RKO (cell line): Measurements from ENCODE around the gene CKAP5.
"Not testable (repeated sequence)": the region's sequence is repeated elsewhere in the genome, so short reads cannot be mapped to it uniquely, and the experiment has no call there.

Source experiments
- DNase-seq: peaks from one replicate; pipeline ENCODE4 v3.0.0-alpha.2; 2016; ENCODE audit warnings: low spot score

Gene CKAP5

GRCh38 chr11:46855167-46855566 lies 9.1 kb upstream of the CKAP5 start:
- DNase-seq, result no peak

GRCh38 chr11:46850829-46851380 lies 4.8 kb upstream of the CKAP5 start:
- no peak for DNase-seq

- no peak for DNase-seq
Observed at GRCh38 chr11:46849631-46850030, 3.6 kb upstream of the CKAP5 start.

- DNase-seq, result no peak
Observed at GRCh38 chr11:46846510-46846830, 390 bp upstream of the CKAP5 start.

GRCh38 chr11:46845440-46845739 lies 690 bp downstream of the CKAP5 start:
- DNase-seq, result peak; percentile 16

- DNase-seq, result no peak
Observed at GRCh38 chr11:46840116-46840515, 6.0 kb downstream of the CKAP5 start.

GRCh38 chr11:46838501-46838900 lies 7.6 kb downstream of the CKAP5 start:
- DNase-seq, result no peak

- DNase-seq, result no peak
Observed at GRCh38 chr11:46837860-46838259, 8.2 kb downstream of the CKAP5 start.

GRCh38 chr11:46836870-46837269 lies 9.2 kb downstream of the CKAP5 start:
- DNase-seq, result no peak

- DNase-seq, result no peak
Observed at GRCh38 chr11:46836431-46836830, 9.6 kb downstream of the CKAP5 start.

- no peak for DNase-seq
Observed at GRCh38 chr11:46835897-46836296, 10.2 kb downstream of the CKAP5 start.

GRCh38 chr11:46834821-46835220 lies 11.3 kb downstream of the CKAP5 start:
- DNase-seq, result no peak

- DNase-seq, result no peak
Observed at GRCh38 chr11:46832511-46833214, 13.4 kb downstream of the CKAP5 start.

GRCh38 chr11:46827995-46828394 lies 18.1 kb downstream of the CKAP5 start:
- no peak for DNase-seq

GRCh38 chr11:46826310-46827044 lies 19.6 kb downstream of the CKAP5 start:
- peak; percentile 48 for DNase-seq

- peak; percentile 71 for DNase-seq
Observed at GRCh38 chr11:46808799-46809431, 37.2 kb downstream of the CKAP5 start.

- DNase-seq, result no peak
Observed at GRCh38 chr11:46801694-46802470, 44.2 kb downstream of the CKAP5 start.

GRCh38 chr11:46800177-46800576 lies 45.9 kb downstream of the CKAP5 start:
- DNase-seq, result no peak

GRCh38 chr11:46799725-46800124 lies 46.4 kb downstream of the CKAP5 start:
- DNase-seq, result not testable (repeated sequence)

- DNase-seq, result no peak
Observed at GRCh38 chr11:46778416-46778815, 67.7 kb downstream of the CKAP5 start.

GRCh38 chr11:46776878-46777277 lies 69.2 kb downstream of the CKAP5 start:
- DNase-seq, result no peak

- DNase-seq, result no peak
Observed at GRCh38 chr11:46769636-46770221, 76.4 kb downstream of the CKAP5 start.
